ENCODE measurements around the gene SREBF1. TPM values are rescaled to one million over a fixed set of nuclear protein-coding genes. Genes with fewer than 3 reads are reported as not detected.

Gene SREBF1
- total and polyA plus RNA-seq, 5 experiments from 2014 or later: 16.3 to 57.0 (median 43.8) TPM

GRCh38 chr17:17774009-17774881 is 62.5 kb downstream of the SREBF1 start:
- H3K27ac Mint-ChIP-seq: peak overlapping the region in 1 of 10 donors; percentile 81
- POLR2A ChIA-PET: interaction anchor here (0.6 to 2.4 kb wide), 10 partner anchors 10 to 176 kb away, joined by 3 to 8 read pairs (median 4); no protein-coding TSS in a partner anchor

DNA sequence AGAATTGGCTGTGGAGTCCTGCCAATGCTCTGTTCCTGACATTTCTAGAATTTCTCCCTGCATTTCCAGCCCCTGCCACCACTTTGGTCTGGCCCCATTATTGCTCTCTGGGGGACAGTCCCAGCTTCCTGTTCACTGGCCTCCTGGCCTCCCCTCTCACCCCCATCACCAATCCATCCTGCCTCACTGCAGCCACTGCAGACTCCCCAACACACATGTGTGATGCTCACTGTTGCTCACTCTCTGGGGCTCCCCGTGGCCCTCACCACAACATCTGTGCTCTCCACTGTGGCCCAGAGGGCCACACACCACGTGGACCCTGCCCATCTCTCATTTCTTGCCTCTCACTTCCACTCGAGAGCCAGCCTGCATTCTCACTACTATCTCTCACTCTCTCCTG is 64.6 kb downstream of the SREBF1 start:
- Mint-ChIP-seq H3K9me3 (no peaks in the 10 kb centered on the region), H3K27me3 (no peaks in the 10 kb centered on the region), H3K36me3 (no peaks in the 10 kb centered on the region), H3K27ac (peak overlapping the region in 6 of 10 donors; percentile 21 to 84 (median 59)), H3K4me3 (no peak overlapping the region), H3K4me1 (peaks cover 24 to 45% (median 34%) of the 10 kb centered on the region in 4 donors)
- DNase-seq (no peak), ATAC-seq (no peak)
- POLR2A ChIA-PET: no interaction called here

More at GRCh38 chr17:17774009-17774881, 62.5 kb downstream of the SREBF1 start:
- ATAC-seq: no peak
- H3K9me3 Mint-ChIP-seq: no peaks in the 10 kb centered on the region
- DNase-seq: no peak
- H3K27me3 Mint-ChIP-seq: no peaks in the 10 kb centered on the region
- H3K36me3 Mint-ChIP-seq: no peaks in the 10 kb centered on the region
- no peak overlapping the region for H3K4me3 Mint-ChIP-seq
- peaks cover 5 to 37% (median 27%) of the 10 kb centered on the region in 4 donors for H3K4me1 Mint-ChIP-seq

DNA sequence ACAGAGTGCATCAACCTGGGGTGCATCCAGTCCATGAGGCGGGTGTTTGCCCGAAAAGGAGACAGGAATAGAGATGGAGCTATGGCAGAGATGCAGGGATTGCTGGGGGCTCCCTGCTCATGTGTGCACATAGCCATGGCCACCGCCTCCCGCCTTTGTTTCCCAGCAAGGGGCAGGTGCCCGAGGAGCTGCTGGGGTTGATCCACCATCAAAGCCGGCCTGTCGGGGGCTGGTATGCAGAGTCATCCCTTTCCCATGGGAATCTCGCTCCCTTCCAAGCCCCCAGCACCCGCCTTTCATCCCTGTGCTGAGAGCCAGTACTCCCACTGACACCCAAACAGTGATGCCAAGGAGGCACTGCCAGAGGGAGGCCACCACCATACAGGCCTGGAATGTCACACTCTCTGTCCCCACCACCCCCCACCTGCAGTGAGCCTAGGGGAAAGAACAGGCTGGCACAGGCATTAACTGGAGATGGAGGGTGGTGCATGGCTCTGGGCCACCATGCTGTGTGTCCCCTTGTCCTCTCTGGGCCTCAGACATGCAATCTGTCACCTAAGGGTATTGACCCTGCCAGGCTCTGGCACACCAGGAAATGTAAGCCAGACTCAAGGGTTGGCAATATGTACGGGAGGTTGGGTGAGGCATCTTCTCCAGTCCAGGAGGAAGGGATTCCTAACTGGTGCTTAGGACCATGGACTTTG is 65.1 kb downstream of the SREBF1 start:
- H3K9me3 Mint-ChIP-seq: no peaks in the 10 kb centered on the region
- peak overlapping the region in 1 of 10 donors; percentile 33 for H3K4me3 Mint-ChIP-seq
- peak overlapping the region in 3 of 10 donors; percentile 29 to 84 (median 56) for H3K27ac Mint-ChIP-seq
- DNase-seq: no peak
- no peaks in the 10 kb centered on the region for H3K36me3 Mint-ChIP-seq
- H3K27me3 Mint-ChIP-seq: no peaks in the 10 kb centered on the region
- ATAC-seq: no peak
- POLR2A ChIA-PET: interaction anchor here (1.6 kb wide), 1 partner anchor 13 kb away, joined by 5 read pairs; no protein-coding TSS in a partner anchor
- peaks cover 27 to 45% (median 35%) of the 10 kb centered on the region in 4 donors for H3K4me1 Mint-ChIP-seq

- ATAC-seq (no peak), DNase-seq (no peak)
- H3K9me3 Mint-ChIP-seq: no peaks in the 10 kb centered on the region
- no peaks in the 10 kb centered on the region for H3K36me3 Mint-ChIP-seq
- no peak overlapping the region for H3K4me3 Mint-ChIP-seq
- peaks cover 34 to 55% (median 45%) of the 10 kb centered on the region in 4 donors for H3K4me1 Mint-ChIP-seq
- H3K27ac Mint-ChIP-seq: no peak overlapping the region
- no peaks in the 10 kb centered on the region for H3K27me3 Mint-ChIP-seq
- POLR2A ChIA-PET: interaction anchor here (1.4 to 1.6 kb wide), 2 partner anchors 12 kb away, joined by 5 read pairs; no protein-coding TSS in a partner anchor
These were observed 66.1 kb downstream of the SREBF1 start for GRCh38 chr17:17770632-17771044.

GRCh38 chr17:17769869-17770631 is 66.7 kb downstream of the SREBF1 start:
- Mint-ChIP-seq H3K27ac (peak overlapping the region in 2 of 10 donors; percentile 32 to 67), H3K4me3 (no peak overlapping the region), H3K27me3 (no peaks in the 10 kb centered on the region), H3K4me1 (peaks cover 34 to 61% (median 51%) of the 10 kb centered on the region in 4 donors), H3K9me3 (no peaks in the 10 kb centered on the region), H3K36me3 (no peaks in the 10 kb centered on the region)
- ATAC-seq (no peak), DNase-seq (no peak)
- POLR2A ChIA-PET: interaction anchor here (0.6 to 1.6 kb wide), 3 partner anchors 11 to 1187 kb away, joined by 3 to 5 read pairs (median 5); no protein-coding TSS in a partner anchor

GRCh38 chr17:17768424-17769088 is 68.2 kb downstream of the SREBF1 start:
- no peak for ATAC-seq
- POLR2A ChIA-PET: interaction anchor here (2.0 kb wide), 1 partner anchor 13 kb away, joined by 8 read pairs; no protein-coding TSS in a partner anchor
- DNase-seq: no peak
- no peaks in the 10 kb centered on the region for H3K9me3 Mint-ChIP-seq
- peaks cover 40 to 69% (median 64%) of the 10 kb centered on the region in 4 donors for H3K4me1 Mint-ChIP-seq
- no peaks in the 10 kb centered on the region for H3K36me3 Mint-ChIP-seq
- H3K4me3 Mint-ChIP-seq: no peak overlapping the region
- peak overlapping the region in 5 of 10 donors; percentile 49 to 95 (median 59) for H3K27ac Mint-ChIP-seq
- no peaks in the 10 kb centered on the region for H3K27me3 Mint-ChIP-seq

GRCh38 chr17:17767887-17768418 is 68.8 kb downstream of the SREBF1 start:
- Mint-ChIP-seq H3K9me3 (no peaks in the 10 kb centered on the region), H3K36me3 (no peaks in the 10 kb centered on the region), H3K4me3 (no peak overlapping the region), H3K27ac (peak overlapping the region in 5 of 10 donors; percentile 4 to 95 (median 57)), H3K4me1 (peaks cover 38 to 74% (median 68%) of the 10 kb centered on the region in 4 donors), H3K27me3 (no peaks in the 10 kb centered on the region)
- ATAC-seq: no peak
- POLR2A ChIA-PET: interaction anchor here (0.6 to 2.0 kb wide), 5 partner anchors 9 to 185 kb away, joined by 3 to 8 read pairs (median 5); no protein-coding TSS in a partner anchor
- no peak for DNase-seq

DNA sequence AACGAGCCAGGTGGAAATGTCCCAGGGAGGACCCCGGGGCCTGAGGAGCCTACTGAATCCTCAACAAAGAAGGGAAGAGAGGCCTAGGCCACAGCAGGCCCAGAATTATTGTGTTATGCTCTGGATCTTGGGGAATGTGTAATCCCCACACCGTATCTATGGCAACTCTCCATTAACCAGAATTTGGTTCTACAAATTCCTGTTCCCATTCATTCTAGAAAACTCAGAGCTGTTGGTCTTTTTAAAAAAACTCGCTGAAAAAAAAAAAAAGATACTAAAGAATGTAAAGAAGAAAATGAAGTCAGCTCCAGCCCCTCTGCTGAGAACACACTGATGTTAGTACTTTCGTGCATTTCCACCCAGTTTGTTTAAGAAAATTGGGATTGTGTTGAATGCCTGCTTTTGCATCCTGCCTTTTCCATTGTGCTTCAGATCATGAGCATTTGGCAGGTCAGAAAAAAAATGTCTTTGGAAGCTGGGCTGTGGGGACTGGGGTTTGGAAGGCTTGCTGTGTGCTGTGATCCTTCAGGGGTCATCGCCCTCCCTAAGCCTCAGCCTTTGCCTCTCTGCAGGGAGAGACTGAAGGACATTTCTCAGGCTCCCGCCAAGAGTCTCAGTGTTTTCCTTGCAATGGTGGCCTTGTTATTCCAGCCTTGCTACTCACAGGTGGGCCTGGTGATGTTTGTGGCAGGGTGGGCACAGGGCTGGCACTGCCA is 69.5 kb downstream of the SREBF1 start:
- Mint-ChIP-seq H3K4me3 (no peak overlapping the region), H3K9me3 (no peaks in the 10 kb centered on the region), H3K36me3 (no peaks in the 10 kb centered on the region), H3K27ac (peak overlapping the region in 4 of 10 donors; percentile 4 to 97 (median 48)), H3K4me1 (peaks cover 32 to 70% (median 67%) of the 10 kb centered on the region in 4 donors), H3K27me3 (no peaks in the 10 kb centered on the region)
- DNase-seq (no peak), ATAC-seq (no peak)
- POLR2A ChIA-PET: interaction anchor here (0.6 to 2.4 kb wide), 7 partner anchors 9 to 185 kb away, joined by 3 to 8 read pairs (median 5); no protein-coding TSS in a partner anchor

DNA sequence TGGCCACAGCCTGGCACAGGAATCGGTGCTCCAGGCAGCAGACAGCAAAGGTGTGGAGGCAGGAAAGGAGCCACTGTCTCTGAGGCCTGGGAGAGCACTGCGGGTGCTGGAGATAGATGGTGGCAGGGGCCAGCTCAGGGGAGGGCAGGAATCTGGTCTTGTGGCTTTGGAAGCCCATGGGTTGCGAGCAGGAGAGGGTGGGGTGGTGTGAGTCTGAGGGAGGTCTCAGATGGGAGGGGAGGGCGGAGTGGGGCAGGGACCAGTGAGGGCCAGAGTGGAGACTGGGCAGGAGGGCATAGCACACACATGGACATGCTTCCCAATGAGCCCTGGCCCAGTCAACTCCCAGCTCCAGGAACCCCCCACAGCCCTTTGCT is 70.1 kb downstream of the SREBF1 start:
- Mint-ChIP-seq H3K27ac (peak overlapping the region in 9 of 10 donors; percentile 25 to 97 (median 82)), H3K36me3 (no peaks in the 10 kb centered on the region), H3K4me1 (peaks cover 35 to 70% (median 68%) of the 10 kb centered on the region in 4 donors), H3K9me3 (no peaks in the 10 kb centered on the region), H3K27me3 (no peaks in the 10 kb centered on the region), H3K4me3 (peak overlapping the region in 6 of 10 donors; percentile 28 to 80 (median 62))
- POLR2A ChIA-PET: interaction anchor here (0.8 to 2.4 kb wide), 3 partner anchors 13 to 17 kb away, joined by 4 to 8 read pairs (median 7); no protein-coding TSS in a partner anchor
- no peak for ATAC-seq
- DNase-seq: no peak

GRCh38 chr17:17766077-17766743 is 70.6 kb downstream of the SREBF1 start:
- peak overlapping the region; percentile 65 to 97 (median 84) for H3K27ac Mint-ChIP-seq
- ATAC-seq (peak; percentile 84 to 85), DNase-seq (peak in 1 of 10 donors; percentile 22)
- H3K4me3 Mint-ChIP-seq: peak overlapping the region; percentile 28 to 80 (median 56)
- H3K36me3 Mint-ChIP-seq: no peaks in the 10 kb centered on the region
- no peaks in the 10 kb centered on the region for H3K27me3 Mint-ChIP-seq
- no peaks in the 10 kb centered on the region for H3K9me3 Mint-ChIP-seq
- peaks cover 37 to 73% (median 68%) of the 10 kb centered on the region in 4 donors for H3K4me1 Mint-ChIP-seq
- POLR2A ChIA-PET: interaction anchor here (2.0 to 2.4 kb wide), 2 partner anchors 15 to 16 kb away, joined by 7 to 8 read pairs; no protein-coding TSS in a partner anchor
